Lower leg skin (tissue), 3 donors: Measurements from ENCODE around the gene ATP13A5.

Experiments used
- CTCF ChIP-seq, 3 donors: fragments of 450-650 bp; IDR thresholded peaks; one replicate each; pipeline ENCODE4 v1.5.1; 2016; ENCODE audit warnings: antibody characterized with exemption in 3 of 3, mild to moderate bottlenecking in 3 of 3, moderate library complexity in 2 of 3
- POLR2A ChIP-seq, 2 donors: fragments of 450-650 bp; IDR thresholded peaks; one replicate each; pipeline ENCODE4 v1.6.1; 2016 to 2017; ENCODE audit warnings: antibody characterized with exemption in 2 of 2, mild to moderate bottlenecking in 1 of 2, moderate library complexity in 1 of 2

GRCh38 chr3:193407112-193407511, 28.6 kb upstream of the ATP13A5 start:
- TF ChIP-seq CTCF (IDR thresholded peaks at IDR 0.05) (no peak), POLR2A (IDR thresholded peaks at IDR 0.05) (no peak)
